H1 (cell line): ENCODE measurements around the gene L1TD1. TPM values are rescaled to one million over a fixed set of nuclear protein-coding genes. Genes with fewer than 3 reads are reported as not detected.
A peak's percentile ranks its signal among the peaks of the same experiment; 100 is the strongest.

Experiments
- CTCF ChIA-PET: fragments of 300-600 bp; sonication (Branson Sonifier 250); formaldehyde crosslinking; loops from one replicate; lab custom pipeline; 2021; ENCODE audit not compliant: partially characterized antibody; lab: Charles Lee
- POLR2A ChIA-PET: fragments of 300-600 bp; sonication (Branson Sonifier 250); formaldehyde crosslinking; loops from one replicate; lab custom pipeline; 2021; ENCODE audit warnings: inconsistent platforms; ENCODE audit not compliant: partially characterized antibody; lab: Charles Lee
- DNase-seq, 2 experiments: peaks; one replicate each; pipeline versions ENCODE4 v3.0.0 to v3.0.0-alpha.2; 2010 to 2022; ENCODE audit warnings: low spot score in 2 of 2, low read depth in 1 of 2, mixed read lengths in 1 of 2
- FAIRE-seq: peaks from 2 replicates; lab custom pipeline; 2011; peaks lifted over from hg19 to GRCh38; lab: Jason Lieb, UNC
- H2AFZ ChIP-seq: 2 replicates; pipeline ENCODE4 v1.8.1; 2012; ENCODE audit warnings: low read length, inconsistent platforms
- H2AK5ac ChIP-seq: 2 replicates; pipeline ENCODE4 v1.6.1; 2013; ENCODE audit warnings: low read depth, low read length
- H2BK120ac ChIP-seq: replicated peaks from 2 replicates; pipeline ENCODE3; 2013; ENCODE audit warnings: low read depth, low read length, inconsistent platforms
- H2BK12ac ChIP-seq: 2 replicates; pipeline ENCODE4 v1.6.1; 2013; ENCODE audit warnings: low read depth, low read length
- H2BK15ac ChIP-seq: 2 replicates; pipeline ENCODE4 v1.6.1; 2013; ENCODE audit warnings: low read length
- H2BK20ac ChIP-seq: 2 replicates; pipeline ENCODE4 v1.6.1; 2013; ENCODE audit warnings: low read length
- H2BK5ac ChIP-seq: 2 replicates; pipeline ENCODE4 v1.6.1; 2013; ENCODE audit warnings: low read depth, low read length
- H3K14ac ChIP-seq: 2 replicates; pipeline ENCODE4 v1.6.1; 2013; ENCODE audit warnings: inconsistent platforms; ENCODE audit not compliant: insufficient read length
- H3K18ac ChIP-seq: 2 replicates; pipeline ENCODE4 v1.6.1; 2013; ENCODE audit warnings: low read length; ENCODE audit errors: extremely low read depth
- H3K23ac ChIP-seq: 2 replicates; pipeline ENCODE4 v1.6.1; 2013; ENCODE audit warnings: inconsistent platforms; ENCODE audit not compliant: insufficient read length
- H3K23me2 ChIP-seq: 2 replicates; pipeline ENCODE4 v1.6.1; 2013; ENCODE audit warnings: low read depth, low read length
- H3K27ac ChIP-seq: 2 replicates; pipeline ENCODE4 v1.6.1; 2011; ENCODE audit warnings: low read depth, low read length, inconsistent platforms
- H3K27me3 ChIP-seq, 4 experiments: replicated peaks in 1 of 4; 1 replicate in 1 of 4; 2 replicates in 3 of 4; pipeline versions ENCODE4 v1.6.1 to v1.8.1; 2011 to 2013; ENCODE audit warnings: low read length in 3 of 4, mild to moderate bottlenecking in 3 of 4, inconsistent platforms in 2 of 4, mixed read lengths in 2 of 4, moderate library complexity in 1 of 4; ENCODE audit not compliant: control insufficient read depth in 3 of 4, insufficient read depth in 3 of 4; ENCODE audit errors: extremely low read depth in 1 of 4
- H3K36me3 ChIP-seq, 4 experiments: 2 replicates each; pipeline versions ENCODE4 v1.6.1 to v1.8.1; 2011 to 2013; ENCODE audit warnings: mild to moderate bottlenecking in 4 of 4, low read length in 3 of 4, moderate library complexity in 2 of 4, control low read depth in 1 of 4, inconsistent platforms in 1 of 4; ENCODE audit not compliant: insufficient read depth in 4 of 4, control insufficient read depth in 2 of 4
- H3K4ac ChIP-seq: replicated peaks from 2 replicates; pipeline ENCODE3; 2013; ENCODE audit warnings: low read length, low read depth, mixed read lengths, inconsistent platforms; ENCODE audit not compliant: insufficient read length
- H3K4me1 ChIP-seq, 4 experiments: replicated peaks in 1 of 4; 1 replicate in 1 of 4; 2 replicates in 3 of 4; pipeline versions ENCODE4 v1.6.1 to v1.8.1; 2011 to 2013; ENCODE audit warnings: low read length in 3 of 4, inconsistent platforms in 2 of 4, mixed read lengths in 1 of 4; ENCODE audit not compliant: insufficient read depth in 4 of 4, control insufficient read depth in 3 of 4
- H3K4me2 ChIP-seq, 2 experiments: 2 replicates each; pipeline versions ENCODE4 v1.6.1 to v1.8.1; 2011 to 2013; ENCODE audit warnings: low read depth in 2 of 2, low read length in 2 of 2, control low read depth in 1 of 2, inconsistent platforms in 1 of 2, mild to moderate bottlenecking in 1 of 2; ENCODE audit not compliant: insufficient read depth in 1 of 2
- H3K4me3 ChIP-seq, 4 experiments: fragments of 200-600, 300-600 bp in 1 of 4; sonication (generic), shearing (Covaris generic), sonication (Bioruptor Twin) in 1 of 4; 2 replicates each; pipeline versions ENCODE4 v1.5.1 to v1.8.1; 2011 to 2016; ENCODE audit warnings: low read length in 4 of 4, low read depth in 3 of 4, control low read depth in 2 of 4, inconsistent platforms in 2 of 4, mild to moderate bottlenecking in 2 of 4, mixed read lengths in 1 of 4, moderate library complexity in 1 of 4; ENCODE audit not compliant: insufficient read depth in 2 of 4; ENCODE audit errors: extremely low read depth in 1 of 4
- H3K56ac ChIP-seq: replicated peaks from 2 replicates; pipeline ENCODE3; 2013; ENCODE audit warnings: low read depth, mild to moderate bottlenecking, mixed read lengths, low read length, inconsistent platforms; ENCODE audit not compliant: insufficient read length
- H3K79me1 ChIP-seq: 2 replicates; pipeline ENCODE4 v1.6.1; 2013; ENCODE audit warnings: low read depth, low read length, control low read depth
- H3K79me2 ChIP-seq, 2 experiments: 2 replicates each; pipeline versions ENCODE4 v1.6.1 to v1.8.1; 2012 to 2013; ENCODE audit warnings: low read length in 2 of 2, mild to moderate bottlenecking in 2 of 2, inconsistent platforms in 1 of 2; ENCODE audit not compliant: insufficient read depth in 2 of 2, control insufficient read depth in 1 of 2
- H3K9ac ChIP-seq, 4 experiments: replicated peaks in 1 of 4; 1 replicate in 1 of 4; 2 replicates in 3 of 4; pipeline versions ENCODE4 v1.6.1 to v1.8.1; 2011 to 2013; ENCODE audit warnings: low read depth in 3 of 4, low read length in 3 of 4, control low read depth in 2 of 4, mild to moderate bottlenecking in 2 of 4, moderate library complexity in 2 of 4, inconsistent platforms in 1 of 4; ENCODE audit errors: extremely low read depth in 1 of 4
- H3K9me3 ChIP-seq, 2 experiments: 2 replicates each; pipeline versions ENCODE4 v1.6.1 to v1.8.1; 2012 to 2013; ENCODE audit warnings: mild to moderate bottlenecking in 2 of 2, moderate library complexity in 2 of 2, control low read depth in 1 of 2, inconsistent platforms in 1 of 2, low read depth in 1 of 2, low read length in 1 of 2, mixed read lengths in 1 of 2; ENCODE audit not compliant: insufficient read depth in 2 of 2
- H4K20me1 ChIP-seq, 2 experiments: replicated peaks in 1 of 2; 2 replicates each; pipeline versions ENCODE3 to v1.8.1; 2011 to 2013; ENCODE audit warnings: inconsistent platforms in 2 of 2, low read length in 2 of 2, mild to moderate bottlenecking in 1 of 2; ENCODE audit not compliant: insufficient read depth in 2 of 2, control insufficient read depth in 1 of 2
- H4K5ac ChIP-seq: 2 replicates; pipeline ENCODE4 v1.6.1; 2013; ENCODE audit warnings: low read length, low read depth, mixed read lengths, inconsistent platforms; ENCODE audit not compliant: insufficient read length
- H4K8ac ChIP-seq: 2 replicates; pipeline ENCODE4 v1.8.0; 2013; ENCODE audit warnings: mild to moderate bottlenecking, moderate library complexity, low read length, inconsistent platforms; ENCODE audit not compliant: insufficient read depth; ENCODE audit errors: extremely low read depth
- H4K91ac ChIP-seq: replicated peaks from 2 replicates; pipeline ENCODE3; 2013; ENCODE audit warnings: low read length, mixed read lengths, inconsistent platforms; ENCODE audit not compliant: insufficient read length
- CHD2 ChIP-seq: IDR thresholded peaks from 2 replicates; pipeline ENCODE4 v1.6.1; 2012; ENCODE audit warnings: low read length, improper control_type of control experiment
- GABPA ChIP-seq: IDR thresholded peaks from 2 replicates; pipeline ENCODE4 v1.6.1; 2011; ENCODE audit warnings: mild to moderate bottlenecking, low read length, moderate library complexity, borderline replicate concordance; ENCODE audit not compliant: insufficient read depth
- KDM1A ChIP-seq: fragments of 200-600, 300-600 bp; sonication (generic); IDR thresholded peaks from 2 replicates; pipeline ENCODE4 v1.7.1; 2016; ENCODE audit warnings: mild to moderate bottlenecking, low read length, borderline replicate concordance
- POU5F1 ChIP-seq: IDR thresholded peaks from 2 replicates; pipeline ENCODE4 v1.6.1; 2011; ENCODE audit warnings: low read depth, mild to moderate bottlenecking, low read length, moderate library complexity
- RAD21 ChIP-seq, 2 experiments: IDR thresholded peaks in 1 of 2; conservative IDR thresholded peaks in 1 of 2; 2 replicates each; pipeline ENCODE4 v1.6.1; 2011; ENCODE audit warnings: low read depth in 2 of 2, low read length in 2 of 2, improper control_type of control experiment in 1 of 2, inconsistent platforms in 1 of 2, mild to moderate bottlenecking in 1 of 2, moderate library complexity in 1 of 2
- WGBS, 2 experiments: shearing (Covaris generic) in 1 of 2; methylation state at CpG; one replicate each; pipeline versions ENCODE4 v1.1.6 to v1.1.7; 2013 to 2015; ENCODE audit warnings: low lambda C conversion rate in 2 of 2, mixed read lengths in 2 of 2, inconsistent platforms in 1 of 2, low coverage in 1 of 2, missing lambda C conversion rate in 1 of 2; ENCODE audit not compliant: insufficient replicate concordance in 2 of 2, insufficient coverage in 1 of 2, insufficient read length in 1 of 2; ENCODE audit errors: extremely low coverage in 1 of 2, missing lambda C conversion rate in 1 of 2; 5-methylcytosine and 5-hydroxymethylcytosine counted together
- polyA plus RNA-seq, 7 experiments: library from polyadenylated mRNA; depleted of rRNA in 3 of 7; stranded (reverse) in 5 of 7; unstranded in 2 of 7; fragments of >200 nt in 5 of 7; fragments of 200-250 nt in 2 of 7; gene quantifications; 1 replicate in 5 of 7; 2 replicates in 1 of 7; 4 replicates in 1 of 7; pipeline versions ENCODE4 v1.2.1 to v1.2.3, GENCODE V29; 2011 to 2013; ENCODE audit warnings: missing spikeins in 2 of 7, mixed read lengths in 2 of 7
- total RNA-seq: library from RNA; stranded (reverse); fragmentation: NEBNext Ultra II Directional; extraction: Animal tissue kit (Norgen Biotek cat#: 25700); gene quantifications from 2 replicates; pipeline ENCODE4 v1.2.1, GENCODE V29; 2021
- TF ChIP-seq, protein P1 (sequence below): IDR thresholded peaks from 2 replicates; pipeline ENCODE4 v1.6.1; 2012; ENCODE audit warnings: inconsistent platforms
- TF ChIP-seq, protein P2 (sequence below): IDR thresholded peaks from 2 replicates; pipeline ENCODE4 v1.6.1; 2011; ENCODE audit warnings: low read depth, mild to moderate bottlenecking, low read length; ENCODE audit not compliant: insufficient read depth

Gene L1TD1
- total and polyA plus RNA-seq, 2 of the 8 experiments (the other 6 are each of a cell fraction or from before 2014, with no cell fraction given) = 35.3 to 441 TPM

DNA sequence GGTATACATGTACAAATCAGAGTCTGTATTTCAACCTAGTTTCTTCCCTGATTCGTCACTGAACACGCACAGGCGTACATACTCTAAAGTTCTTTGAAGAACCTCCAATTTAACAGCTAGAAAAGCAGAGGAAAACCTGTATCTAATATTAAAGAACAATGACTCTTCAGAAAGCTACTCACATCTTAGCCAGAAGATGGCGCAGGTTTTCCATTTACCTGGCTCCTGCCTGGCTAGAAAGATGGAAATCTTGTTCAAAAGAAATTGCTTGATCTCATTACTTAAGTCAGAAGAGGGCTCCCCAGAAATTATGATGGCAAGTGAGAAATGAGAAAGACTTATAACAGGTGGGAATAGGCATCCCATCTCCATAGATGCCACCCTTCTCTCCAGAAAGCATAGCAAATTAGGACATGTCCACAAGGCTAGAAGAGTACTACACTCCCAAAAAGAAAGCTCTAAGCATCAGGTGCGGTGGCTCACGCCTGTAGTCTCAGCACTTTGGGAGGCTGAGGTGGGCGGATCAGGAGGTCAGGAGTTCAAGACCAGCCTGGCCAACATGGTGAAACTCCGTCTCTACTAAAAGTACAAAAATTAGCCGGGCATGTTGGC lies 19.0 kb upstream of the L1TD1 start:
- Histone ChIP-seq H4K8ac (no peak overlapping the region), H2BK120ac (no peak overlapping the region), H3K36me3 (no peaks in the 10 kb centered on the region), H4K91ac (no peak overlapping the region), H2AFZ (no peak overlapping the region), H4K20me1 (no peaks in the 10 kb centered on the region), H3K23me2 (no peaks in the 10 kb centered on the region), H3K79me2 (no peaks in the 10 kb centered on the region), H4K5ac (peak overlapping the region; percentile 41), H3K4me1 (peaks cover 7 to 22% (median 17%) of the 10 kb centered on the region in 4 experiments), H2BK12ac (peak overlapping the region; percentile 73; the same call in 1 of the 2 replicates), H3K79me1 (no peaks in the 10 kb centered on the region; the same call in 1 of the 2 replicates), H2AK5ac (no peak overlapping the region), H2BK15ac (no peak overlapping the region), H3K9ac (no peak overlapping the region), H3K23ac (no peak overlapping the region), H2BK20ac (peak overlapping the region; percentile 66; the same call in 1 of the 2 replicates), H3K27ac (no peak overlapping the region), H3K4me3 (0 out of 8 replicates have a peak overlapping the region, but pooled peaks of 1 of the 4 experiments have one; percentile 3), H3K14ac (no peak overlapping the region), H3K27me3 (no peaks in the 10 kb centered on the region), H3K4ac (no peak overlapping the region), H3K4me2 (no peak overlapping the region), H2BK5ac (no peak overlapping the region; the same call in 1 of the 2 replicates), H3K18ac (peak overlapping the region; percentile 44; the same call in 1 of the 2 replicates), H3K9me3 (no peaks in the 10 kb centered on the region), H3K56ac (no peak overlapping the region)
- peak in 1 of 2 experiments; percentile 71 for DNase-seq
- peak; percentile 7 for FAIRE-seq
- WGBS, 2 experiments = 50% methylated on average over 9 of the region's 9 CpGs; no CpG with 5 or more reads in 1 of the 2 experiments
- ChIA-PET POLR2A (interaction anchor here (0.6 to 12.6 kb wide), 17 partner anchors 9 to 260 kb away, joined by 3 to 414 read pairs (median 5); partner anchors contain the start of gene L1TD1), CTCF (interaction anchor here (0.7 to 5.2 kb wide), 72 partner anchors 8 to 571 kb away, joined by 3 to 69 read pairs (median 5); partner anchors contain the start of gene L1TD1)
- TF ChIP-seq GABPA = no peak
- TF ChIP-seq, protein P1, sequence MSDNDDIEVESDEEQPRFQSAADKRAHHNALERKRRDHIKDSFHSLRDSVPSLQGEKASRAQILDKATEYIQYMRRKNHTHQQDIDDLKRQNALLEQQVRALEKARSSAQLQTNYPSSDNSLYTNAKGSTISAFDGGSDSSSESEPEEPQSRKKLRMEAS = no peak
- TF ChIP-seq RAD21 (IDR thresholded peaks at IDR 0.05 in 1 of 2, conservative IDR thresholded peaks at IDR 0.05 in 1 of 2; ENCODE audit: low read depth in 2 of 2, low read length in 2 of 2) = peak; percentile 90 to 91
- no peak for TF ChIP-seq CHD2
- TF ChIP-seq, protein P2, sequence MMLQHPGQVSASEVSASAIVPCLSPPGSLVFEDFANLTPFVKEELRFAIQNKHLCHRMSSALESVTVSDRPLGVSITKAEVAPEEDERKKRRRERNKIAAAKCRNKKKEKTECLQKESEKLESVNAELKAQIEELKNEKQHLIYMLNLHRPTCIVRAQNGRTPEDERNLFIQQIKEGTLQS = no peak
- TF ChIP-seq POU5F1 = no peak
- 0 out of 2 replicates have a peak, but pooled peaks have one; percentile 13 for TF ChIP-seq KDM1A
